K562 (cell line): ENCODE measurements around the gene BNIP2. TPM values are rescaled to one million over a fixed set of nuclear protein-coding genes. Genes with fewer than 3 reads are reported as not detected.

ENCODE experiments used
- ATAC-seq: fragments of 200-7000 bp; cut with Tn5 transposase; 3 replicates; pipeline ENCODE4 v1.9.1; 2020; ENCODE audit warnings: moderate library complexity
- BruUV-seq: library from RNA; stranded (reverse); fragments of 400-500 nt; replicated peaks from 2 replicates; lab custom pipeline; 2021; lab: Mats Ljungman, UMichigan
- CTCF ChIA-PET: fragments of 300-600 bp; formaldehyde crosslinking; extraction: SDS; loops from one replicate; lab custom pipeline; 2021; ENCODE audit warnings: low intra/inter-chr PET ratio; lab: Yijun Ruan, JAX
- POLR2A ChIA-PET: fragments of 300-600, 350-650 bp; sonication (Branson Sonifier 250); formaldehyde crosslinking; extraction: SDS; loops from one replicate; lab custom pipeline; 2021; ENCODE audit warnings: antibody characterized with exemption, inconsistent platforms; lab: Yijun Ruan, JAX
- DNase-seq, 4 experiments: peaks; one replicate each; pipeline versions ENCODE4 v3.0.0 to v3.0.0-alpha.2; 2011 to 2018; ENCODE audit warnings: low spot score in 3 of 4, mixed read lengths in 3 of 4; ENCODE audit errors: extremely low read depth in 1 of 4
- FAIRE-seq: peaks from 2 replicates; lab custom pipeline; 2011; peaks lifted over from hg19 to GRCh38; lab: Jason Lieb, UNC
- H2AFZ ChIP-seq: 2 replicates; pipeline ENCODE4 v1.6.0; 2011; ENCODE audit warnings: low read depth, low read length, control low read depth, inconsistent platforms
- H3K27ac ChIP-seq: fragments of 200-600 bp; 3 replicates; pipeline ENCODE4 v1.8.0; 2011; ENCODE audit warnings: low read depth, mild to moderate bottlenecking, control low read depth, inconsistent platforms, low read length, moderate library complexity, mixed read lengths; ENCODE audit errors: extremely low read depth
- H3K27me3 ChIP-seq, 2 experiments: fragments of 300-600 bp in 1 of 2; 2 replicates in 1 of 2; 3 replicates in 1 of 2; pipeline versions ENCODE4 v1.6.0 to v1.8.0; 2011; ENCODE audit warnings: inconsistent platforms in 2 of 2, low read length in 2 of 2, mild to moderate bottlenecking in 1 of 2, mixed read lengths in 1 of 2, moderate library complexity in 1 of 2; ENCODE audit not compliant: control insufficient read depth in 2 of 2, insufficient read depth in 2 of 2
- H3K36me3 ChIP-seq: fragments of 300-600 bp; 3 replicates; pipeline ENCODE4 v1.8.0; 2011; ENCODE audit warnings: mild to moderate bottlenecking, low read length, inconsistent platforms; ENCODE audit not compliant: control insufficient read depth, insufficient read depth
- H3K4me1 ChIP-seq, 2 experiments: fragments of 200-600 bp in 1 of 2; replicated peaks in 1 of 2; 2 replicates in 1 of 2; 3 replicates in 1 of 2; pipeline versions ENCODE4 v1.5.1 to v1.8.0; 2011; ENCODE audit warnings: inconsistent platforms in 2 of 2, low read length in 2 of 2, mild to moderate bottlenecking in 1 of 2, mixed read lengths in 1 of 2, moderate library complexity in 1 of 2; ENCODE audit not compliant: control insufficient read depth in 2 of 2, insufficient read depth in 2 of 2
- H3K4me2 ChIP-seq: 2 replicates; pipeline ENCODE4 v1.6.1; 2011; ENCODE audit warnings: low read length, control low read depth, inconsistent platforms, mixed read lengths; ENCODE audit not compliant: insufficient read depth
- H3K4me3 ChIP-seq: fragments of 200-600 bp; sonication (generic), shearing (Covaris generic); 2 replicates; pipeline ENCODE4 v1.5.1; 2016; ENCODE audit warnings: control low read depth, inconsistent platforms
- H3K79me2 ChIP-seq: fragments of 200-600 bp; 3 replicates; pipeline ENCODE4 v1.8.0; 2011; ENCODE audit warnings: low read length, inconsistent platforms; ENCODE audit not compliant: control insufficient read depth, insufficient read depth
- H3K9ac ChIP-seq, 2 experiments: 2 replicates each; pipeline versions ENCODE4 v1.6.0 to v1.6.1; 2011; ENCODE audit warnings: low read depth in 2 of 2, low read length in 2 of 2, control low read depth in 1 of 2, inconsistent platforms in 1 of 2, mild to moderate bottlenecking in 1 of 2, mixed read lengths in 1 of 2; ENCODE audit not compliant: insufficient read depth in 1 of 2
- H3K9me1 ChIP-seq: one replicate; pipeline ENCODE4 v1.6.0; 2011; ENCODE audit warnings: inconsistent platforms, mild to moderate bottlenecking, low read length, moderate library complexity; ENCODE audit not compliant: control insufficient read depth, insufficient read depth
- H3K9me3 ChIP-seq: replicated peaks from 2 replicates; pipeline ENCODE4 v1.5.1; 2011; ENCODE audit warnings: low read depth, low read length, inconsistent platforms; ENCODE audit not compliant: control insufficient read depth, insufficient read depth
- H4K20me1 ChIP-seq: replicated peaks from 2 replicates; pipeline ENCODE4 v1.6.1; 2011; ENCODE audit warnings: low read length, inconsistent platforms, mixed read lengths; ENCODE audit not compliant: control insufficient read depth, insufficient read depth
- ASH1L ChIP-seq: fragments of 450-650 bp; IDR thresholded peaks from 2 replicates; pipeline ENCODE4 v1.6.1; 2018; ENCODE audit warnings: borderline replicate concordance, mild to moderate bottlenecking, low read depth; ENCODE audit not compliant: partially characterized antibody
- BRCA1 ChIP-seq, 2 experiments: fragments of 450-650 bp in 1 of 2; sonication (generic) in 1 of 2; formaldehyde crosslinking in 1 of 2; IDR thresholded peaks; 2 replicates each; pipeline versions ENCODE4 v1.5.0 to v1.6.1; 2017 to 2020; ENCODE audit warnings: mild to moderate bottlenecking in 1 of 2, missing genetic modification reagents in 1 of 2
- POLR2AphosphoS5 ChIP-seq: IDR thresholded peaks from 2 replicates; pipeline ENCODE4 v1.6.1; 2011; ENCODE audit warnings: mild to moderate bottlenecking, low read depth, low read length, moderate library complexity; ENCODE audit not compliant: control insufficient read depth, insufficient read depth
- SFPQ ChIP-seq: fragments of 200-400 bp; formaldehyde crosslinking; IDR thresholded peaks from 2 replicates; pipeline ENCODE4 v1.6.1; 2017; ENCODE audit warnings: mild to moderate bottlenecking, low read depth, low read length, moderate library complexity
- ZNF79 ChIP-seq: fragments of 250-450 bp; sonication (Bioruptor Pico); IDR thresholded peaks from 2 replicates; pipeline ENCODE4 v1.4.0; 2020; ENCODE audit warnings: low read depth, mild to moderate bottlenecking, moderate library complexity
- WGBS: fragments of 100-300 bp; shearing (Covaris generic); methylation state at CpG from one replicate; pipeline ENCODE4 v1.1.6; 2016; ENCODE audit warnings: low coverage, mixed read lengths; ENCODE audit not compliant: insufficient coverage; ENCODE audit errors: missing lambda C conversion rate; 5-methylcytosine and 5-hydroxymethylcytosine counted together
- in situ Hi-C: fragments of 300-500 bp; cut with MboI; formaldehyde crosslinking; loops from 4 replicates; pipeline ENCODE4 v1.15.0; 2018; ENCODE audit warnings: inconsistent platforms, mixed read lengths
- intact Hi-C: fragments of 100-400 bp; cut with micrococcal nuclease; formaldehyde crosslinking; loops from 2 replicates; pipeline ENCODE4 v1.14.2; 2022
- polyA plus RNA-seq, 8 experiments: library from polyadenylated mRNA; depleted of rRNA in 4 of 8; stranded (reverse) in 5 of 8; unstranded in 3 of 8; fragments of >200 nt; fragmentation: Nextera tagmentation in 2 of 8; fragmentation: Illumina TruSeq in 1 of 8; extraction: Ambion mirVana in 2 of 8; extraction: Trizol in 1 of 8; gene quantifications; 2 replicates each; pipeline versions ENCODE4 v1.2.1 to v1.2.3, GENCODE V29; 2011 to 2014; ENCODE audit warnings: inconsistent platforms in 1 of 8, missing spikeins in 1 of 8
- total RNA-seq, 7 experiments: library from RNA; depleted of rRNA in 6 of 7; stranded (reverse); fragments of >200 nt in 6 of 7; fragmentation: Illumina TruSeq in 2 of 7; extraction: Trizol in 2 of 7; gene quantifications; 2 replicates each; pipeline versions ENCODE4 v1.2.1 to v1.2.3, GENCODE V29; 2011 to 2021; ENCODE audit warnings: low replicate concordance in 1 of 7

Gene BNIP2
- total and polyA plus RNA-seq, 9 of the 15 experiments (the other 6 are each of a cell fraction or from before 2014, with no cell fraction given) = 19.6 to 88.0 (median 52.5) TPM

DNA sequence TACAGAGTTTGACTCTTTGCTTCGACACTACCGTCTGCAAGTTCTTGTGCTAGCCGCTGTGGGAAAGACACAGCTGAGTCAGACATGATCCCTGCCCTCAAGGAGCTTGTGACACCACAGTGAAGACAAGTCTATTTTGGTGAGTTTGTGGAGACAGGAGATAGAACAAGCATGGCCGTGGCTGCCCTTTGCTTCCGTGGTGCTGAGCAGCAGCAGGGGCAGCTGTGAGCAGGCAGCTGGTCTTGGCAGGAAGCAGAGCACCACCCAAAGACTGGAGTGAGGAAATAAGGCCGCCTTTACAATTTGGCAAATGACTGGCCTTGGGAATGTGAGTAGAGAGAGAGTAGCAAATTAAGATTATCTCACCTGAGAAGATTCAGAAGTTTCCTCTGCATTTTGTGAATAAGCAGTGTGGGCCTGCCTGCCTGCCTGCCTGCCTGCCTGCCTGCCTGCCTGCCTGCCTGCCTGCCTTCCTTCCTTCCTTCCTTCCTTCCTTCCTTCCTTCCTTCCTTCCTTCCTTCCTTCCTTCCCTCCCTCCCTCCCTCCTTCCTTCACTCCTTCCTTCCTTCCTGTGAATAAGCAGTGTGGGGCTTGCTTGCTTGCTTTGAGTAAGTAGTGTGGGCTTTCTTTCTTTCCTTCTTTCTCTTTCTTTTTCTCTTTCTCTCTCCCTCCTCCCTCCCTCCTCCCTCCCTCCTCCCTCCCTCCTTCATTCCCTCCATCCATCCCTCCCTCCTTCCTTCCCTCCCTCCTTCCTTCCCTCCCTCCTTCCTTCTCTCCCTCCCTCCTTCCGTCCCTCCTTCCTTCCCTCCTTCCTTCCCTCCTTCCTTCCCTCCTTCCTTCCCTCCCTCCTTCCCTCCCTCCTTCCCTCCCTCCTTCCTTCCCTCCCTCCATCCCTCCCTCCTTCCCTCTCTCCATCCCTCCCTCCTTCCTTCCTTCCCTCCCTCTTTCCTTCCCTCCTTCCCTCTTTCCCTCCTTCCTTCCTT is 79.1 kb downstream of the BNIP2 start:
- ATAC-seq (no peak), FAIRE-seq (no peak), DNase-seq (no peak)
- ChIA-PET CTCF (no interaction called here), POLR2A (interaction anchor here (0.5 to 2.0 kb wide), 3 partner anchors 12 to 44 kb away, joined by 3 to 10 read pairs (median 3); no protein-coding TSS in a partner anchor)
- H3K79me2 ChIP-seq = no peaks in the 10 kb centered on the region
- intact Hi-C loops (no loop called here), in situ Hi-C loops (no loop called here)
- no peaks in the 10 kb centered on the region for H3K36me3 ChIP-seq
- H2AFZ ChIP-seq = no peak overlapping the region
- BruUV-seq = no TSS peak
- H4K20me1 ChIP-seq = no peaks in the 10 kb centered on the region
- 1% methylated on average over 6 of the region's 7 CpGs for WGBS
- H3K4me2 ChIP-seq = no peak overlapping the region
- H3K9me1 ChIP-seq = no peaks in the 10 kb centered on the region
- H3K27me3 ChIP-seq = 0 out of 5 replicates have a peak, but pooled peaks cover 0 to 4% of the 10 kb centered on the region in 2 experiments
- no peaks in the 10 kb centered on the region for H3K9me3 ChIP-seq
- no peak overlapping the region for H3K27ac ChIP-seq
- no peaks in the 10 kb centered on the region for H3K4me1 ChIP-seq
- no peak overlapping the region for H3K4me3 ChIP-seq
- H3K9ac ChIP-seq = no peak overlapping the region
- no peak for TF ChIP-seq ZNF79
- TF ChIP-seq SFPQ = no peak
- TF ChIP-seq POLR2AphosphoS5 = no peak
- TF ChIP-seq ASH1L = no peak
- no peak for TF ChIP-seq BRCA1 (IDR thresholded peaks at IDR 0.05)
- TF ChIP-seq BRCA1 (CRISPR knock-in tag; IDR thresholded peaks at IDR 0.05) = no peak

Other genes starting within 250 kb of the BNIP2 start
- gene GCNT3, start 77.5 kb downstream of the BNIP2 start, total RNA-seq (2014; rRNA removed) = 0.24 TPM in 1 of 2 replicates, not detected in the other
- gene GCNT3, start 77.5 kb downstream of the BNIP2 start, total RNA-seq (2014; rRNA removed; fragmentation: Illumina TruSeq; extraction: Trizol) = not detected in 2 replicates
- gene GCNT3, start 77.5 kb downstream of the BNIP2 start, total RNA-seq (2015; rRNA removed; fragmentation: Illumina TruSeq; extraction: Trizol) = 0.07 TPM in 1 of 2 replicates, not detected in the other
- 0.11 TPM in 1 of 2 replicates, not detected in the other for gene GCNT3, start 77.5 kb downstream of the BNIP2 start, total RNA-seq (2021)
- 0.08 and 0.16 TPM in 2 replicates for gene GCNT3, start 77.5 kb downstream of the BNIP2 start, polyA plus RNA-seq (2011; rRNA removed)
- not detected in 2 replicates for gene GCNT3, start 77.5 kb downstream of the BNIP2 start, polyA plus RNA-seq (2014; fragmentation: Illumina TruSeq; extraction: Trizol)
- gene GCNT3, start 77.5 kb downstream of the BNIP2 start, polyA plus RNA-seq (2014; fragmentation: Nextera tagmentation; extraction: Ambion mirVana) = under 1 TPM; 0.30 to 0.35 TPM
- gene GCNT3, start 77.5 kb downstream of the BNIP2 start, polyA plus RNA-seq (2014; rRNA removed) = not detected in 2 replicates
- gene GTF2A2, start 31.8 kb downstream of the BNIP2 start, total RNA-seq (2014; rRNA removed) = 104 and 128 TPM in 2 replicates
- 173 and 212 TPM in 2 replicates for gene GTF2A2, start 31.8 kb downstream of the BNIP2 start, total RNA-seq (2014; rRNA removed; fragmentation: Illumina TruSeq; extraction: Trizol)
- 144 and 167 TPM in 2 replicates for gene GTF2A2, start 31.8 kb downstream of the BNIP2 start, total RNA-seq (2015; rRNA removed; fragmentation: Illumina TruSeq; extraction: Trizol)
- gene GTF2A2, start 31.8 kb downstream of the BNIP2 start, total RNA-seq (2021) = 220 and 237 TPM in 2 replicates
- gene GTF2A2, start 31.8 kb downstream of the BNIP2 start, polyA plus RNA-seq (2011; rRNA removed) = 106 and 159 TPM in 2 replicates
- gene GTF2A2, start 31.8 kb downstream of the BNIP2 start, polyA plus RNA-seq (2014; fragmentation: Illumina TruSeq; extraction: Trizol) = 149 and 172 TPM in 2 replicates
- 100 to 1,000 TPM; 523 to 656 TPM for gene GTF2A2, start 31.8 kb downstream of the BNIP2 start, polyA plus RNA-seq (2014; fragmentation: Nextera tagmentation; extraction: Ambion mirVana)
- gene GTF2A2, start 31.8 kb downstream of the BNIP2 start, polyA plus RNA-seq (2014; rRNA removed) = 133 TPM in 2 replicates